ENCODE results near the gene SOD3. TPM values are rescaled to one million over a fixed set of nuclear protein-coding genes. Genes with fewer than 3 reads are reported as not detected.

SOD3 gene
- total RNA-seq, 1 donor from 2014 or later: 128 TPM

GRCh38 chr4:24840826-24841543, 45.6 kb downstream of the SOD3 start:
- DNase-seq (ENCODE audit: low spot score): no peak

GRCh38 chr4:24842356-24842755, 47.0 kb downstream of the SOD3 start:
- DNase-seq (ENCODE audit: low spot score): no peak

GRCh38 chr4:24843096-24843495, 47.7 kb downstream of the SOD3 start:
- DNase-seq (ENCODE audit: low spot score): no peak

- no peak for DNase-seq (ENCODE audit: low spot score)
These were observed 49.8 kb downstream of the SOD3 start for GRCh38 chr4:24845132-24845531.

- DNase-seq (ENCODE audit: low spot score): no peak
These were observed 50.5 kb downstream of the SOD3 start for GRCh38 chr4:24845902-24846301.

DNA sequence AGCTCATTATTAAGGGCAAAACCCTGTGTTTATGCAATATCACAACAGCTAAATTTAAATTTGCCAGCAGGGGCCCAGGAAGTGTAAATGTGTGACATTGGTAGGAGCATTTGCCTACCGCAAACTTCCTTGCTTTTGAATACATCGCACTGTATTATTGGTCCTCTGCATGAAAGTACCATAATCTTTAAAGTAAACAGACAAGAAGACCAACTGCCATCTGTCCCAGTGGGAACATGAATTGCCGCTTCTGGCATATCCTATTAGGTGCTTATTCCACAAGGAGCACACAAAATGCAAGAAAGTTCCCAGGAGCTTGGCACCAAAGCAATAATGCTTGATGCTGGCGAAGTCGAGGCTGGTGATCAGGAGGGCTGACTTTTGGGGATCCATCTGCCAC, 51.3 kb downstream of the SOD3 start:
- no peak for DNase-seq (ENCODE audit: low spot score)

DNA sequence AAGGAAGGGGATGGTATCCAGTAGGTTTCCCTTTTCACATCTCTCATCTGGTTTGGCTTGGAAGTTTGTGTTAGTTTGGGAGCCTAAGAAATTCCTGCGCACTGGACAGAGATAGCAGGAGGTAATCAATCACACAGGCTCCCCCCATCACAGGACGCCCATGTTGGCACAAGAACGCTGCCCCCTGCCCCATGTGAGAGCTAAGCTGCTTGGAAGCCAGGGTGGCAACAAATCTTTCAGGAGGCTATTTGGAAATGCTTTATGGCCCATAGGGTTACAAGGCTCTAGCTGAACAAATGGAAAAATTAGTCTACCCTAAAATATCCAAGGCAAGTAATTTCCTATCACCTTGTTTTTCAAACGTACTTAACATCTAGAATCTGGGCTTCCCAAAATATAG, 54.0 kb downstream of the SOD3 start:
- no peak for DNase-seq (ENCODE audit: low spot score)

- DNase-seq (ENCODE audit: low spot score): no peak
These were observed 54.4 kb downstream of the SOD3 start for GRCh38 chr4:24849756-24850155.

Other genes starting within 250 kb of the SOD3 start
- 112 TPM for gene DHX15, start 211.0 kb upstream of the SOD3 start, total RNA-seq
- gene CCDC149, start 117.5 kb downstream of the SOD3 start, total RNA-seq: 23.2 TPM
- gene LGI2, start 235.4 kb downstream of the SOD3 start, total RNA-seq: 6.1 TPM